ENCODE data around the gene CIC. TPM values are rescaled to one million over a fixed set of nuclear protein-coding genes. Genes with fewer than 3 reads are reported as not detected.

CIC gene
- total RNA-seq, 1 experiment from 2014 or later, result 60.7 TPM

- Histone ChIP-seq H3K79me2 (ENCODE audit: low read depth) (no peaks in the 10 kb centered on the region), H4K20me1 (ENCODE audit: insufficient read depth) (peaks cover 13% of the 10 kb centered on the region; the same call in 1 of the 2 replicates), H3K27ac (no peak overlapping the region), H3K9me2 (ENCODE audit: insufficient read depth) (no peaks in the 10 kb centered on the region), H3K27me3 (ENCODE audit: insufficient read depth, low read depth) (no peaks in the 10 kb centered on the region), H3K4me3 (no peak overlapping the region), H3K36me3 (ENCODE audit: low read depth) (peaks cover 14% of the 10 kb centered on the region; the same call in 1 of the 2 replicates), H3K4me1 (replicated peaks; ENCODE audit: insufficient read depth) (no peaks in the 10 kb centered on the region), H2AFZ (no peak overlapping the region), H3K9me3 (ENCODE audit: insufficient read depth, low read depth) (no peaks in the 10 kb centered on the region), H3K4me2 (no peak overlapping the region), H3F3A (ENCODE audit: insufficient read depth, low read depth) (peaks cover 34% of the 10 kb centered on the region; the same call in 1 of the 2 replicates)
- POLR2A ChIA-PET (ENCODE audit: unreplicated experiment), result interaction anchor here (0.6 kb wide), 1 partner anchor 21 kb away, joined by 4 read pairs; no protein-coding TSS in a partner anchor
- TF ChIP-seq CTCF (conservative IDR thresholded peaks at IDR 0.05) (no peak), EZH2 (IDR thresholded peaks at IDR 0.05; ENCODE audit: low read depth) (no peak)
- DNase-seq, result no peak
- intact Hi-C loops (cut with micrococcal nuclease; ENCODE audit: unreplicated experiment), result no loop called here
- no TSS peak for BruUV-seq (replicated peaks)
- CTCF ChIA-PET, result interaction anchor here (0.5 kb wide), 1 partner anchor 141 kb away, joined by 6 read pairs; no protein-coding TSS in a partner anchor
Observed at GRCh38 chr19:42229855-42230351, 39.1 kb upstream of the CIC start.

- intact Hi-C loops (cut with micrococcal nuclease; ENCODE audit: unreplicated experiment), result no loop called here
- BruUV-seq (replicated peaks), result no TSS peak
- Histone ChIP-seq H3K9me2 (ENCODE audit: insufficient read depth) (no peaks in the 10 kb centered on the region), H3K79me2 (ENCODE audit: low read depth) (no peaks in the 10 kb centered on the region), H2AFZ (no peak overlapping the region), H3K4me3 (no peak overlapping the region), H4K20me1 (ENCODE audit: insufficient read depth) (peaks cover 13% of the 10 kb centered on the region; the same call in 1 of the 2 replicates), H3K4me2 (no peak overlapping the region), H3K27ac (no peak overlapping the region), H3K9me3 (ENCODE audit: insufficient read depth, low read depth) (no peaks in the 10 kb centered on the region), H3K27me3 (ENCODE audit: insufficient read depth, low read depth) (no peaks in the 10 kb centered on the region), H3K4me1 (replicated peaks; ENCODE audit: insufficient read depth) (no peaks in the 10 kb centered on the region), H3K36me3 (ENCODE audit: low read depth) (peaks cover 14% of the 10 kb centered on the region; the same call in 1 of the 2 replicates), H3F3A (ENCODE audit: insufficient read depth, low read depth) (peaks cover 36% of the 10 kb centered on the region; the same call in 1 of the 2 replicates)
- ChIA-PET POLR2A (ENCODE audit: unreplicated experiment) (no interaction called here), CTCF (interaction anchor here (0.5 kb wide), 1 partner anchor 140 kb away, joined by 6 read pairs; no protein-coding TSS in a partner anchor)
- DNase-seq, result no peak
- TF ChIP-seq EZH2 (IDR thresholded peaks at IDR 0.05; ENCODE audit: low read depth) (no peak), CTCF (conservative IDR thresholded peaks at IDR 0.05) (no peak)
Observed at GRCh38 chr19:42230571-42230970, 38.5 kb upstream of the CIC start.

- no peaks in the 10 kb centered on the region for H3K79me2 ChIP-seq (ENCODE audit: low read depth)
- no peaks in the 10 kb centered on the region for H3K4me1 ChIP-seq (replicated peaks; ENCODE audit: insufficient read depth)
- no peak overlapping the region for H2AFZ ChIP-seq
- no peak overlapping the region for H3K4me2 ChIP-seq
- H3K36me3 ChIP-seq (ENCODE audit: low read depth), result peaks cover 14% of the 10 kb centered on the region; the same call in 1 of the 2 replicates
- H3K9me3 ChIP-seq (ENCODE audit: insufficient read depth, low read depth), result no peaks in the 10 kb centered on the region
- CTCF ChIA-PET, result no interaction called here
- TF ChIP-seq EZH2 (IDR thresholded peaks at IDR 0.05; ENCODE audit: low read depth), result no peak
- no peak for TF ChIP-seq CTCF (conservative IDR thresholded peaks at IDR 0.05)
- H3K27ac ChIP-seq, result no peak overlapping the region
- no peak for DNase-seq
- no TSS peak for BruUV-seq (replicated peaks)
- H3F3A ChIP-seq (ENCODE audit: insufficient read depth, low read depth), result peaks cover 36% of the 10 kb centered on the region; the same call in 1 of the 2 replicates
- no peaks in the 10 kb centered on the region for H3K27me3 ChIP-seq (ENCODE audit: insufficient read depth, low read depth)
- POLR2A ChIA-PET (ENCODE audit: unreplicated experiment), result interaction anchor here (0.6 kb wide), 1 partner anchor 714 kb away, joined by 6 read pairs; no protein-coding TSS in a partner anchor
- no peaks in the 10 kb centered on the region for H3K9me2 ChIP-seq (ENCODE audit: insufficient read depth)
- peaks cover 13% of the 10 kb centered on the region; the same call in 1 of the 2 replicates for H4K20me1 ChIP-seq (ENCODE audit: insufficient read depth)
- intact Hi-C loops (cut with micrococcal nuclease; ENCODE audit: unreplicated experiment), result no loop called here
- no peak overlapping the region for H3K4me3 ChIP-seq
Observed at GRCh38 chr19:42232435-42232834, 36.6 kb upstream of the CIC start.
